NCI-H2107 (cell line): Measurements from ENCODE around the gene ABHD4.
"Not testable (repeated sequence)": the region's sequence is repeated elsewhere in the genome, so short reads cannot be mapped to it uniquely, and the experiment has no call there.

Experiments
- DNase-seq: peaks from one replicate; lab custom pipeline; 2025; lab: John Stamatoyannopoulos, UW

The ABHD4 gene

DNA sequence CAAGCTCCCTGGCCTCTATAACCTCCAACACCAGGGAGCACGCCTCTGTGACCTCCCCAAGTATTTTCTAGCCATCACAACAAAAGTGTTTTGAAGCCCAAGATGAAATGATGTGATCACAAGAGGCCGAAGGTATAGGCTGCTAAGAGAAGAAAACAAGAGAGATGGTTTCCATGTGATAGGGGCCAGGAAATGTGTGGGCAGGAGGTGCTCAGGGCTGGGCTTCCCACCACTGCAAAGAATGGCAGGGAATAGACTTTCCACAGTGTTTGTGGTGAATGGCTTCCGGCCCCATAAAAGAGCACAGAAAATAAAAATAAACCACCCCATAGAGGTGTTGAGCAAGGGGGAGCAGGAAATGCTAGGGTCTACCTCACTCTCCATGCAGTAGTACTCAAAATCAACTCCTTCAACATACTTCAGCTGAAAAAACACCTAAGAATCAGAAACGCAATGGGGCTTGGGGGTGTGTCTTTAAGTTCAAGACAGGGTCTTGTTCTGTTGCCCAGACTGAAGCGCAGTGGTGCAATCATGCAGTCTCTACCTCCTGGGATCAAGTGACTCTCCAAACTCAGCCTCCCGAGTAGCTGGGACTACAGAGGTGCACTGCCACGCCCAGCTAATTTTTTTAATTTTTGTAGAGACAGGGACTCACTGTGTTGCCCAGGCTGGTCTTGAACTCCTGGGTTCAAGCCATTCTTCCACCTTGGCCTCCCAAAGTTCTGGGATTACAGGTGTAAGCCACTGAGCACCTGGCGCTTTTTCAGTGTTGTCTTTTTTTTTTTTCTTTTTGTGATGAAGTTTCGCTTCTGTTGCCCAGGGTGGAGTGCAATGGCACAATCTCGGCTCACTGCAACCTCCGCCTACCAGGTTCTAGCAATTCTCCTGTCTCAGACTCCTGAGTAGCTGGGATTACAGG lies 36.2 kb upstream of the ABHD4 start:
- no peak for DNase-seq

- DNase-seq = no peak
Observed at GRCh38 chr14:22563987-22564386, 34.1 kb upstream of the ABHD4 start.

DNA sequence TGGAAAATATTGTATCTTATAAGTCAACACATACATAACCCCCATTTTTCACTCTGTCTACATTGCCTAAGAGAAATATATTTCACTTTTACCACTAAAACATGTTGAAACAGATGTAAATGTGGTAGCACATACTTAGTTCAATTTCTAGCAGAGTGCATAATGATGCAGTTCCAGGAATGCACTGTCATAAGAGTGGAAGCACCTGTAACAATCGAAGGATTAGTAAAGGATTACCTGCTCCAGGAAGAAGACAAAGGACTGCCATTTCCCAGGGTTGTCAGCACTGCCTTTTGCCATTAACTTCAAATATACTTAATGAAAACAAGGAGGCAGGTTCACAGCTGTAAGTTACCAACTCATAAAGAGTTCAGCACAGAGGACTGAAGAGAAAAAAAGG lies 33.6 kb upstream of the ABHD4 start:
- no peak for DNase-seq

DNA sequence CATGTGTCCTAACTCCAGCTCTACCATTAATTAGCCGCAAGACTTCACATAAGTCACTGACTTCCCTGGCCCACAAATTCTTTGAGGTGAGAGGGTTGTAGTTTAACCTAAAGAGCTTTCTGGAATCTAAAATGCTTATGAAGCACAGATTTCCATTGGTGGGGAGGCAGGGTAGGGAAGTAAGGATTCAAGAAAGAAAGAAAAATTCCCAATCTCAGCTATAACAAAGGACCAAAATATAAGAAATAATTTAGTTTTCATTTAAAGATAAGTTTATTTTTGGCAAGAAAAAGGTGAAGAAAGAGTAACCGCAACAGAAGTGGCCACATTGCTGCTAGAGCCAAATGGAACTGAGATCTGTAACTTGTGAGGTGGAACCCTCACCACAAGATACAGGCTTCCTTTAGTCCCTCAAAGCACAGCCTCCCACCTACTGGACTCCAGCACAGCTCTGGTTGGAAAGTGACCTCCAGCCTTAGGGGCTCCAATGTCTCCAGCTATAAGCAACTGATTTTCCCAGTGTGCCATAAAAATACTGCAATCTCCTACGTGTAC lies 32.6 kb upstream of the ABHD4 start:
- DNase-seq = no peak

DNA sequence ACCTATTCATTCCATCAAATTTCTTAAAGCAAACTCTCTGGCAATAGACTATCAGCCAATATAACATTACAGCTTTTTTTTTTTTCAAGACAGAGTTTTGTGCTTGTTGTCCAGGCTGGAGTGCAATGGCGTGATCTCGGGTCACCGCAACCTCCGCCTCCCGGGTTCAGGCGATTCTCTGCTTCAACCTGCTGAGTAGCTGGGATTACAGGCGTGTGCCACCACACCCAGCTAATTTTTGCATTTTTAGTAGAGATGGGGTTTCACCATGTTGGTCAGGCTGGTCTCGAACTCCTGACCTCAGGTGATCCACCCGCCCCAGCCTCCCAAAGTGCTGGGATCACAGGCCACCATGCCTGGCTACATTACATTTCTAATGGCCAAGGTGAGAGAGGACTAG lies 31.8 kb upstream of the ABHD4 start:
- DNase-seq = not testable (repeated sequence)

GRCh38 chr14:22566845-22567244 lies 31.3 kb upstream of the ABHD4 start:
- no peak for DNase-seq

GRCh38 chr14:22567437-22567836 lies 30.7 kb upstream of the ABHD4 start:
- DNase-seq = no peak

DNA sequence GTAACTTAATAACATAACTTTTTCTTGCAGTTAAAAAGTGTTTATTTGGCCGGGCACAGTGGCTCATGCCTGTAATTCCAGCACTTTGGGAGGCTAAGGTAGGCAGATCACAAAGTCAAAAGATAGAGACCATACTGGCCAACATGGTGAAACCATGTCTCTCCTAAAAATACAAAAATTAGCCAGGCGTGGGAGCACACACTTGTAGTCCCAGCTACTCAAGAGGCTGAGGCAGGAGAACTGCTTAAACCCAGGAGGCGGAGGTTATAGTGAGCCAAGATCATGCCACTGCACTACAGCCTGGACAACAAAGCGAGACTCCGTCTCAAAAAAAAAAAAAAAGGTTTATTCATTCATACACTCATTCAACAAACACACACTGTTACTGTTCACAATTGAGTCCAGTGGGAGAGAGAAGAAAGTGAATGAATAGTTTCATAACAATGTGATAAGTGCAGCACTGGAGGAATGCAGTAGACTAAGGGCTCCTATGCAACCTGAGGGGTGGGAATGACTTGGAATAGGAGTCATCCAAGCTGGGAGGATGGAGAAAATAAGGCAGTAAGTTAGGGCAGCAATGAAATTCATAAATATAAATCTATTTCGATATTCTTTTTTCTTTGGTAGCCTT lies 28.9 kb upstream of the ABHD4 start:
- DNase-seq = no peak

GRCh38 chr14:22569737-22570131 lies 28.4 kb upstream of the ABHD4 start:
- DNase-seq = no peak

GRCh38 chr14:22570132-22570949 lies 27.8 kb upstream of the ABHD4 start:
- DNase-seq = peak; percentile 58

- no peak for DNase-seq
Observed at GRCh38 chr14:22572562-22573058, 25.5 kb upstream of the ABHD4 start.

GRCh38 chr14:22573804-22574203 lies 24.3 kb upstream of the ABHD4 start:
- no peak for DNase-seq

GRCh38 chr14:22577334-22577908 lies 20.7 kb upstream of the ABHD4 start:
- no peak for DNase-seq

DNA sequence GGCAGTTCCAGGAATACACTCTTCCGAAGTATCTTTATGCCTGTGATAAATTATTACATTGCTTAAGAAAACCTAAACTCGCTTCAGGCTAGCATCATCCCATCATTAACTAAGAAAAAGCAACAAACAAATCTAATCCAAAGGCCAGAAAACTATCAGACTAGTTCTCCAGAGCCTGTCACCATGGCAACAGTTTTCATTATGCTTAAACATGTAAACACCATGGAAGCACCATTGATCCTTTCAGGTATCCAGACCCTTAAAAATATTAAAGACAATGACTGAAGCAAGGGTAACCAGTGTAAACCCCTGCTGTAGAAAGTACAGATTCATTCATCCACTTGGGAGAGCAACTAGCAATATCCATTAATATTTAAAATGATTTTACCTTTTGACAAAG lies 18.9 kb upstream of the ABHD4 start:
- no peak for DNase-seq

- DNase-seq = no peak
Observed at GRCh38 chr14:22579881-22580280, 18.2 kb upstream of the ABHD4 start.

DNA sequence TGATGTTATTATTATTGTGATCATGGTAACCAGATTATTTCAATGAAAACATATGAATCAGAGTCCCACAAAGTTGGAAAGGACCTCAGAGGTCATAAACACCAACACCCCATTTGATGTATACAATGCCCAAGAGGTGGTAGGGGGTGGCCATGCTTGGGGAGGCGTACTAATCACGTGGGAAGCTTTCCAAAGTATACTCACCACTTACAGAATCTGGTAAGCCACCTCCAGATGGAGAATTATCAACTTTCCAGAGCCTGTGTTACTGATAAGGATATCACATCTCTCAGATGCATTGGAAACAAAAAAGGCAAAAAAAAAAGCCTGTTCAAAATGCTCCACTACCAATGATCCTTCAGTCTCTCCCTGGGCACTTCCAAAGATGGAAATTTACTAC lies 17.5 kb upstream of the ABHD4 start:
- DNase-seq = no peak

GRCh38 chr14:22583994-22584393 lies 14.1 kb upstream of the ABHD4 start:
- DNase-seq = no peak

DNA sequence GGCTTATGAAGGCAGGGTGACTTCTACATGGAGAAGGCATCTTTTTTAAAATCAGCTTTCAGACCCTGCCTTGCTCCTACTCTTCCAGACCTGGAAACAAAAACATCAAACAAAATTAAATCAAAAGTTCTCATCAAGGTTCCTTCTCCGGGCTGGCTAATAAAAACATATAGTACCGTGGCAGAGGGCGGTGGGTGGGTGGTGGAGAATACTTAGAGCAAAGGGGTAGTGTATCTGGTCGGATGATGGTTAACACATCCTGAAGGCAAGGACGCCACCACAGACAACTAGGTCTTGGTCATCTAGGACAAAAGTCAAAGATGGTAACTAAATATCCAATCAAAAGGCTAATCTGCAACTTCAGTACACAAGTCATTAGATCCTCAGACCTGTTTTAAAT lies 10.9 kb upstream of the ABHD4 start:
- no peak for DNase-seq

DNA sequence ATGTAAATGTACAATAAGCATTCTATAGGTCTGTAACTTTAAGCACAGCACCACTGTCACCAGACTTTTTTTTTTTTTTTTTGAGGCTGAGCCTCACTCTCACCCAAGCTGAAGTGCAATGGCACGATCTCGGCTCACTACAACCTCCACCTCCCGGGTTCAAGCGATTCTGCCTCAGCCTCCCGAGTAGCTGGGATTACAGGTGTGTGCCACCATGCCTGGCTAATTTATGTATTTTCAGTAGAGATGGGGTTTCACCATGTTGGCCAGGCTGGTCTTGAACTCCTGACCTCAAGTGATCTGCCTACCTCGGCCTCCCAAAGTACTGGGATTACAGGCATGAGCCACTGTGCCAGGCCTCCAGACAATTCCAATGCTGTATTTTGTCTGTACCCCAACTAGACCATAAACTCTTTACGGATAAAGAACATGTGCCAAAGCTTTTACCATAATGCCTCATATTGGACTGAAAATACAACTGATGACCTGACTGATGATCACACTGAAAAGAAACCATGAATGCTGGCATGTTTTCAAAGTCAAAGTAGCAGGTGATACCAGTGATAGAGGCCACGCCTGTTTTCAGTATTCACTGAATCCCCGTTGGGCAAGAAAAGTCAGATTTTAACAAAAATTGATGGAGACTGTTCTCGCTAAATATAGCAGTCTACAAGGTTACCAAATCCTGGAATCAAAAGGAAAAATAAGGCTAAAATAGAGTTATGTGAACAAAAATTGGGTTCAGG lies 10.2 kb upstream of the ABHD4 start:
- DNase-seq = not testable (repeated sequence)

- no peak for DNase-seq
Observed at GRCh38 chr14:22588526-22589095, 9.5 kb upstream of the ABHD4 start.
